ENCODE data around the gene ZNF709. TPM values are rescaled to one million over a fixed set of nuclear protein-coding genes. Genes with fewer than 3 reads are reported as not detected.
"Not testable (repeated sequence)": the region's sequence is repeated elsewhere in the genome, so short reads cannot be mapped to it uniquely, and the experiment has no call there.

Gene ZNF709
- polyA plus RNA-seq, 6 donors from 2014 or later, result 1.4 to 2.8 (median 2.3) TPM; not detected in 1

- Mint-ChIP-seq H3K4me1 (peaks cover 20 to 56% (median 38%) of the 10 kb centered on the region in 3 donors), H3K36me3 (no peaks in the 10 kb centered on the region), H3K27ac (peak overlapping the region in 4 of 6 donors; percentile 26 to 91 (median 59)), H3K9me3 (no peaks in the 10 kb centered on the region), H3K4me3 (peak overlapping the region; percentile 86 to 97 (median 95)), H3K27me3 (no peaks in the 10 kb centered on the region)
- ATAC-seq (ENCODE audit: low read depth in 2 of 2) (no peak), DNase-seq (no peak)
Observed at GRCh38 chr19:12484011-12484370, 625 bp downstream of the ZNF709 start.

- ATAC-seq (ENCODE audit: low read depth in 2 of 2), result peak in 1 of 2 donors; percentile 13
- peak overlapping the region; percentile 50 to 97 (median 70) for H3K4me3 Mint-ChIP-seq
- peaks cover 28 to 70% (median 50%) of the 10 kb centered on the region in 3 donors for H3K4me1 Mint-ChIP-seq
- no peak for DNase-seq
- no peaks in the 10 kb centered on the region for H3K36me3 Mint-ChIP-seq
- no peaks in the 10 kb centered on the region for H3K9me3 Mint-ChIP-seq
- peak overlapping the region in 4 of 6 donors; percentile 39 to 72 (median 56) for H3K27ac Mint-ChIP-seq
- no peaks in the 10 kb centered on the region for H3K27me3 Mint-ChIP-seq
Observed at GRCh38 chr19:12482509-12482886, 2.1 kb downstream of the ZNF709 start.

GRCh38 chr19:12481781-12482508 lies 2.7 kb downstream of the ZNF709 start:
- Mint-ChIP-seq H3K4me3 (peak overlapping the region; percentile 65 to 97 (median 72)), H3K36me3 (no peaks in the 10 kb centered on the region), H3K27ac (peak overlapping the region in 5 of 6 donors; percentile 10 to 94 (median 72)), H3K27me3 (no peaks in the 10 kb centered on the region), H3K4me1 (peaks cover 28 to 70% (median 51%) of the 10 kb centered on the region in 3 donors), H3K9me3 (no peaks in the 10 kb centered on the region)
- no peak for DNase-seq
- ATAC-seq (ENCODE audit: low read depth in 2 of 2), result no peak

GRCh38 chr19:12478234-12478941 lies 6.2 kb downstream of the ZNF709 start:
- Mint-ChIP-seq H3K27me3 (no peaks in the 10 kb centered on the region), H3K9me3 (no peaks in the 10 kb centered on the region), H3K4me3 (peak overlapping the region in 1 of 8 donors; percentile 22), H3K36me3 (peaks cover 0 to 5% of the 10 kb centered on the region in 2 donors), H3K4me1 (peaks cover 23 to 71% (median 47%) of the 10 kb centered on the region in 3 donors), H3K27ac (peak overlapping the region in 5 of 6 donors; percentile 13 to 78 (median 42))
- DNase-seq, result no peak
- no peak for ATAC-seq (ENCODE audit: low read depth in 2 of 2)

GRCh38 chr19:12467651-12468050 lies 17.0 kb downstream of the ZNF709 start:
- H3K27me3 Mint-ChIP-seq; H3K27ac Mint-ChIP-seq; ATAC-seq (ENCODE audit: low read depth in 2 of 2); H3K4me1 Mint-ChIP-seq; H3K4me3 Mint-ChIP-seq; DNase-seq: not testable (repeated sequence)
- H3K36me3 Mint-ChIP-seq, result peaks cover 36 to 43% of the 10 kb centered on the region in 2 donors
- H3K9me3 Mint-ChIP-seq, result peaks cover 4 to 60% (median 36%) of the 10 kb centered on the region in 7 donors

- Mint-ChIP-seq H3K9me3 (peaks cover 9 to 74% (median 46%) of the 10 kb centered on the region in 7 donors), H3K36me3 (peaks cover 34 to 51% of the 10 kb centered on the region in 2 donors), H3K4me3 (no peak overlapping the region), H3K27ac (no peak overlapping the region), H3K27me3 (no peaks in the 10 kb centered on the region), H3K4me1 (no peaks in the 10 kb centered on the region)
- ATAC-seq (ENCODE audit: low read depth in 2 of 2), result no peak
- no peak for DNase-seq
Observed at GRCh38 chr19:12465211-12465610, 19.4 kb downstream of the ZNF709 start.

- DNase-seq, result no peak
Observed at GRCh38 chr19:12464769-12465168, 19.8 kb downstream of the ZNF709 start.

GRCh38 chr19:12464139-12464538 lies 20.5 kb downstream of the ZNF709 start:
- H3K4me1 Mint-ChIP-seq; DNase-seq; H3K4me3 Mint-ChIP-seq; H3K27me3 Mint-ChIP-seq; ATAC-seq (ENCODE audit: low read depth in 2 of 2); H3K27ac Mint-ChIP-seq: not testable (repeated sequence)
- Mint-ChIP-seq H3K9me3 (peaks cover 9 to 72% (median 52%) of the 10 kb centered on the region in 7 donors), H3K36me3 (peaks cover 28 to 45% of the 10 kb centered on the region in 2 donors)

More at GRCh38 chr19:12464769-12465168, 19.8 kb downstream of the ZNF709 start:
- H3K4me3 Mint-ChIP-seq, result no peak overlapping the region
- H3K4me1 Mint-ChIP-seq, result no peaks in the 10 kb centered on the region
- peaks cover 9 to 72% (median 48%) of the 10 kb centered on the region in 7 donors for H3K9me3 Mint-ChIP-seq
- no peak for ATAC-seq (ENCODE audit: low read depth in 2 of 2)
- H3K27ac Mint-ChIP-seq, result no peak overlapping the region
- no peaks in the 10 kb centered on the region for H3K27me3 Mint-ChIP-seq
- peaks cover 30 to 46% of the 10 kb centered on the region in 2 donors for H3K36me3 Mint-ChIP-seq

GRCh38 chr19:12453495-12453894 lies 31.1 kb downstream of the ZNF709 start:
- Mint-ChIP-seq H3K36me3 (peaks cover 13 to 23% of the 10 kb centered on the region in 2 donors), H3K9me3 (peaks cover 10 to 35% (median 18%) of the 10 kb centered on the region in 7 donors), H3K4me3 (no peak overlapping the region), H3K4me1 (peaks cover 0 to 2% (median 0%) of the 10 kb centered on the region in 3 donors), H3K27me3 (no peaks in the 10 kb centered on the region), H3K27ac (no peak overlapping the region)
- DNase-seq, result no peak
- ATAC-seq (ENCODE audit: low read depth in 2 of 2), result no peak

- no peak for ATAC-seq (ENCODE audit: low read depth in 2 of 2)
- H3K36me3 Mint-ChIP-seq, result peaks cover 16 to 22% of the 10 kb centered on the region in 2 donors
- DNase-seq, result no peak
- no peaks in the 10 kb centered on the region for H3K27me3 Mint-ChIP-seq
- peaks cover 10 to 36% (median 18%) of the 10 kb centered on the region in 7 donors for H3K9me3 Mint-ChIP-seq
- H3K4me1 Mint-ChIP-seq, result peaks cover 0 to 5% (median 2%) of the 10 kb centered on the region in 3 donors
- no peak overlapping the region for H3K27ac Mint-ChIP-seq
- H3K4me3 Mint-ChIP-seq, result peak overlapping the region in 1 of 8 donors; percentile 56
Observed at GRCh38 chr19:12450844-12451243, 33.8 kb downstream of the ZNF709 start.

GRCh38 chr19:12448808-12449207 lies 35.8 kb downstream of the ZNF709 start:
- DNase-seq, result no peak
- Mint-ChIP-seq H3K4me3 (no peak overlapping the region), H3K9me3 (peaks cover 17 to 47% (median 25%) of the 10 kb centered on the region in 7 donors), H3K27ac (no peak overlapping the region), H3K4me1 (peaks cover 0 to 5% (median 3%) of the 10 kb centered on the region in 3 donors), H3K36me3 (peaks cover 16 to 32% of the 10 kb centered on the region in 2 donors), H3K27me3 (no peaks in the 10 kb centered on the region)
- ATAC-seq (ENCODE audit: low read depth in 2 of 2), result no peak

- H3K4me1 Mint-ChIP-seq, result peaks cover 14 to 55% (median 30%) of the 10 kb centered on the region in 3 donors
- peaks cover 5 to 10% of the 10 kb centered on the region in 2 donors for H3K36me3 Mint-ChIP-seq
- peak within 1 kb of the TSS; percentile 92 to 99 (median 98) for H3K27ac Mint-ChIP-seq
- H3K4me3 Mint-ChIP-seq, result peak within 1 kb of the TSS; percentile 97 to 100 (median 100)
- H3K27me3 Mint-ChIP-seq, result no peaks in the 10 kb centered on the region
- ATAC-seq (ENCODE audit: low read depth in 2 of 2), result peak; percentile 94 to 95
- H3K9me3 Mint-ChIP-seq, result peaks cover 7 to 26% (median 10%) of the 10 kb centered on the region in 7 donors
- DNase-seq, result peak; percentile 99
Observed at GRCh38 chr19:12440541-12441316, 43.9 kb downstream of the ZNF709 start, which contains the start of gene ZNF443. TSS of gene ZNF443 (minus strand) at chr19:12441021. CDS start at chr19:12440914, 107 bp downstream.
